ENCODE measurements around the gene F8.

Gene F8

DNA sequence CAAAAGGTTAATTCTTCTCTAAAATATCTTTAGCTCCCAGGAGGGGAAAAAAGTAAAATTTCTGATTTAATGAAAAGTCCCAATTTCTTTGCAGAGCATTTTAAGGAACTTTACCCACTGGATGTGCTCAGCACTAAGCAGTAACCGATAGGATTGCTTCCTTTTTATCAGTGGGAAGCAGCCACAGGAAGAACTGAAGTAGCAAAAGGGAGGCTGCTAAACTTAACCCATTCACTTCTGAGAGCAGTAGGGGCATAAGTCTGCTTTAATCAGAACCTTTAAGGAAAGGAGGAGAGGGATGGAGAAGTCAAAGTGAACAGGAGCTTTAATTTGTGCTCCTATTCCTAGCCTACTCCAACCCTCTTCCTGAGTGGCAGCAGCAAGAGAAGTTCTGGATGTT is at the start of gene F8:
Gene F8, minus strand, starts transcription at position 139 of the 400 bp plus-strand sequence. CDS start 171 bp downstream, outside the sequence.
- DNase-seq = no peak

DNA sequence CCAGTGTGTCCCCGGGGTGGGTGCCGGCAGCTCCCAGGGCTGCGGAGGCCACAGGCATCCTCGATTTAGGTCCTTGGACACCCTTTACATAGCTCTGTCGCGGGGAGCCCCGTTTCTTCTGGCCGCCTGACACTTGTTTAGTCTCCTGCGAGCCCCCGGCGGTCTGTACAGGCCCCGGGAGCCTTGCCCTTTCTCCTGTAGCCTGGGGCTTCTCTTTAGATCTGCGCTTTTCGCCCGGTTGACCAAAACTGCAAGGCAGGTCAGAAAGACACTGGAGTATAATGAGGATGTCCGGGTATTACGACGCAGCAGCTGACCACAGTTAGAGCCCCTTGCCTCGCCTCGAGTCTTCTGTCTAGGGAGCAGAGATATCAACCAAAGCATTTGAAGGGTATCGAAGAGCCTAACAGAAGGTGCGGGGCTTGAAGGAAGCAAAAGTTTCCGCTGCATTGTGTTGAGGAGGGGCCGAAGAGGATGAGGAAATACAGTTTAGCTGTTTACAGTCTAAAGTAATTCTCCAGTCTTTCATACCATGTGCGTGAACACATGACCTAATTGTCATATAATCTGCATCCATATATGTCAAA is 49.3 kb upstream of the F8 start:
- no peak for DNase-seq

DNA sequence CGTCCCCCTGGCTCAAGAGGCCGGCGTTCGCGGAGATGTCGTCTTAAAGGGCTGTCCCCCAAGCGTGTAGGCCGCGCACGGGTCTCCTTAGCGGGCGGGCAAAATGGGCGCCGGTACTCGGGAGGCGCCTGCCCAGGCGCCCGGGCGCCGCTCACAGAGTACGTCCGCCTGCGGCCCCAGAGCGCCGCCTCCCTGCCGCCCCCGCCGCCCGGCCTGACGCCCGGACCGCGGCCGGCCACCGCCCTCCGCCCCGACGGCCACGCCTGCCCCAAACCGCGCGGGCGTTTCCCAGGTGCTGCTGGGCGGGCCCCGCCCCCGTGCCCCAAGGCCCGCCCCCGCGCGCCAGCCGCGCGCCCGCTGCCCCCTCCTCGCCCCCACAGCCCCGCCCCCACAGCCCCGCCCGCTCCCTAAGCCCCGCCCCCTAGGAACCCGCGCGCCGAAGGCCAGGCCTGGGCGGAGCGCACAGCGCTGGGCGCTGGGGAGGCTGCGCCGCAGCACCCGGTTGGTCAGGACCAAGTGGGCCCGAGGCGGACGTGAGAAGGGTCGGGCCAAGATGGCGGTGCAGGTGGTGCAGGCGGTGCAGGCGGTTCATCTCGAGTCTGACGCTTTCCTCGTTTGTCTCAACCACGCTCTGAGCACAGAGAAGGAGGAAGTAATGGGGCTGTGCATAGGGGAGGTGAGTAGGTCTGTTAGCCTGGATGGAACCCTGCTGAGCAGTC is 48.6 kb upstream of the F8 start, which contains the start of the genes BRCC3, CMC4 and MTCP1:
Gene BRCC3, plus strand, starts transcription at position 534 of the 719 bp plus-strand sequence. Its CDS starts 20 bp downstream, at position 554.
Gene CMC4, minus strand, starts transcription at position 162 of the 719 bp plus-strand sequence. CDS start 7,113 bp downstream, outside the sequence.
Gene MTCP1, minus strand, starts transcription at position 162 of the 719 bp plus-strand sequence. CDS start 5,126 bp downstream, outside the sequence.
- peak; percentile 67 for DNase-seq

DNA sequence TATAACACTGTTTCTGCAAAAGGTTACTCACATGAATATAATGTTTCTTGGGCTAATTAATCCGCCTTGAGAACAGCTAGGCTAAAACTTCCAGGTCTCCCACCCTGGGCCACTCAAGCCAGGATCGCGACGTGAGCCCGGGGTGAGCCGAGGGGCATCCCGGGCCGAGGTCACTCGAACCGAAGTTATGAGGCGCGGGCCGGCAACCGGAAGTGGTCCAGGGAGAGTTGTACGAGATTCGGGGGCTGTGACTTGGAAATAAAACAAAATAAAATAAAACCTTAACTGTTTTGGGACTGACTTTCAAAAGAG is 48.1 kb upstream of the F8 start:
- DNase-seq = no peak

DNA sequence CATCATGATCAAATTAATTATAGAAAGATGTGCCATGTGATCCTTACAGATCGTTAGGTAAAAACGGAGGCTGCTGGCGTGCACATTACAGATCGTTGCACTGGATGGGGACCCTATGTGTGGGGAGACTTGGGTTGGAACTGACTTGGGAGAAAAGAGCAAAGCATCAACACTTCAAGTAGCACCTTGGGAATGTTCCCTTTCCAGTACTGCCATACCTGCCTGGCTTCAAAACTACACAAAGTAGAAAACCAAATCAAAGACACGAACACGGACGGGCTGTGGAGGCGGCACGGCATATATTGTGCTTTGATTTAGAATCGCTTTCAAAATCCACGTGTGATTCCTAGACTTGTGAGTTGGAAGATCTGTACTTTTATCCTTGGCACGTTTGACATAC is 47.5 kb upstream of the F8 start:
- DNase-seq = no peak

DNA sequence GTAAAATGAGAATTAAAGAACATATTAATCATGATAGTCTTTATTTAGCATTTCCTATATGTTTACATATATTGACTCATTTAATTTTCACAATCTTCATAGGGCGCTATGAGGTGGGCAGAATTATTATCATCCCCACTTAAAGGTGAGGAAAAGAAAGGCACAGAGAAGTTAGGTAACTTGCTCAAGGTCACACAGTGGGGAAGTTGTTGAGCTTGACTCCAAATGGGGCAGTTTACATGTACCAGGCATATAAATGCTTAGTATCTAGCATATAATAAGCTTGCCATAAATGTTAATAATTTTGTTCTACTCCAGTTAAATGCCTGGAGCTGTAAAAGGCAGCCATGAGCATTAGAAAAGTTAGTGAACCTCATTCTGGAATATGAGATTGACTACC is 46.9 kb upstream of the F8 start:
- DNase-seq = no peak

DNA sequence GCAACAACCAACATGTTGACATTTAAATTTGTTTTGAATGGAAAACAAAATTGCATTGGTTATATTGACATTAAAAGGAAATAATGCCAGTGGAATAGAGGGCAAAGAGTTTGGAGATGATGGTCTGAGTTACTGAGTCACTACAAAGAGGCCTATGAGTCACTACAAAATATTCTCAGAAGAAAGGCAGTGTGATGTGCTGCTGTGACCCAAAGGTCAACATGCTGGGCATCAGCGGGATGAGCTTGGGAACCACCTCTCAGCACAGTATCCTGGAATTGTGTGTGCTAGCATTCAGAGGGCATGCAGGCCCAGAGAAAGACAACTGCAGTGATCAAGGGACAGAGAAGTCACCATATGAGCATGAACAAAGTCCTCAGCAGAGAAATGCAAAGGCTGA is 45.6 kb upstream of the F8 start:
- DNase-seq = no peak

DNA sequence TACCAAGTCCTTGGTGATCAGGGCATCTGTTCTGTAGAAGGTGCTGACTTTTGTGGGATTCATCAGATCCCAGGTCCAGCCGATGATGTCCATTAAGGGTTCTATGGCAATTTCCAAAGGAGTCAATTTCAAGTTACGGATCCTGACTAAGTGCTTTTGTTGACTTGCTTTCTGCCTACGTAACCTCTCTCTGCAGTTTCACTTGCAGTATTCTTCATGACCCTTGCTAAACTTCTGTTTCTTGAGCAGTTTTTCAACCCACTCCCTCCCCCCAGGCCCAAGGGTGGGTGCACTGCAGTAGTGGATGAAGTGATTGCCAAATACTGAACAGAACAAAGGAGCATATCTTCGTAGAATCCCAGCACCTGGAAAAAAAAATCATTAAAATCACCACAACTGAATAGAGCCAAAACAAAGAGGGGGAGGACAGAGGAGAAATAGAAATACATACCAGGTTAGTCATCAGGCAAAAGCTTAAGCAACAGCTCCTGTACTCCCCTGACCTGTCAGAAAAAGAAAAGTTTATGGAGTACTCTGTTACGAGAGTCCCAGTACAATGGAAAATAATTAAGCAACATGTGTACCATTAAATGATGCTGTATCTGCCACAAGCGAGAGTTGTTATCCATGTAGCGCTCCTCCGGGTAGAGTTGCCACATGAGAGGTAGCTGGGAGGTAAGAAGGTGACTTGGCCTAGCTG is 42.7 kb upstream of the F8 start:
- DNase-seq = no peak

DNA sequence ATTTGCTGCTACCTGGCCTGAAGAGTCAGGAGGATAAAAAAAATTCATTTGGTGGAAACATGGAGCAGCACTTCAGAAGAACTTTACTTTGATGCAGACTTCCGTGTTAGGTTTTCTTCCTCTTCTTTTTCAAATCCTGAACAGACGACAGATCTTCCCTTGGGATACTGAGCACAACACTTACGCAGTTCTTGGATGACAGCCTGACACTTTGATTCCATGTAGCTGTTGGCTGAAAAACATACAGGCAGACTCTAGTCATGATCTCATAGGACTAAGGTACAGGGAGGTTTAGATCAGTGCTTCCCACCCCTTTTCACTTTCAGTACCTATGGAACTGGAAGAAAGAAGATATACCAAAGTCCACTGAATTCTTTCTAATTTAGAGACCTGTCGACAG is 39.2 kb upstream of the F8 start:
- no peak for DNase-seq

DNA sequence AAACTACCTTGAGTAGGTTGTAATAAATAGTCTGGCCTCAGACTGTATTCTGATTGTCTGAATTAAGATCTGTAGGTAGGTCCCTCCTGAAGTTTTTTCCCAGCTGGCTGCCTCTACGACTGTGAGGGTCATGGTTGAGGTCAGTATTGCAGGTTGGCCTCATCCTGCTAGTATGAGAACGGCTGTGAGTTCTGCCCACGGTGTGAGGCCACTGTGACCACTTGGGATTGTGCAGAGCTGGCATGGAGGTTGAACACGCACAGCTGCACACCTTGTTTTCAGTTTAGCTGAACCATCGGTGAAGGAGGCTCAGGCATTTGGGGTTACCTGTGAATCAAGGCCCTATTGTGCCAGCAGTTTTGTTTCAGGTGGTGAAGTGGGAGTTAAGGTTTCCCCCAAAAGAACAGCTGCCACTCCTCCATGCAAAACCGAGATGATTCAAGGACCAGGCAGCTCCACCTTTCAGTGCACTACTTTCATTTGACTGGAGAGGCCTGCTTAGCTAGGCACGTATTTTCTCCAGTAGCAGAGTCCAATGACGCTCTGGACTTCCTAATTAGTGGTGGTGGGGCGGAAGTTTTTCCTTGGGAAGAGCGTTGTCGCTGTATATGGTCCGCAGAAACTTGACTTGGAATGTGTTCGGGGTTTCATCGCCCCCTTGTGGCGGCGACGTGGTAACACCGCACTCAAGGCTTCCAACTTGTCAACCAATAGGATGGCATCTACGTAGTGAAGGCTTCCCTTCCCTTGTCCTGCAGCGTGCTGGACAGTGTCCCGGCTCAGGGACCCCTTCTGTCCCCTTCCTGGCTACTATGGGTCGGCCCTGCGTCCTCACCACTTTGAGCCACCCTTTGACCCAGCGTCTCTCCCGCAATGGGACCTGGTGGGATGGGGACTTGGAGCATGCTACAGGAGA is 34.6 kb upstream of the F8 start:
- DNase-seq = peak; percentile 45

DNA sequence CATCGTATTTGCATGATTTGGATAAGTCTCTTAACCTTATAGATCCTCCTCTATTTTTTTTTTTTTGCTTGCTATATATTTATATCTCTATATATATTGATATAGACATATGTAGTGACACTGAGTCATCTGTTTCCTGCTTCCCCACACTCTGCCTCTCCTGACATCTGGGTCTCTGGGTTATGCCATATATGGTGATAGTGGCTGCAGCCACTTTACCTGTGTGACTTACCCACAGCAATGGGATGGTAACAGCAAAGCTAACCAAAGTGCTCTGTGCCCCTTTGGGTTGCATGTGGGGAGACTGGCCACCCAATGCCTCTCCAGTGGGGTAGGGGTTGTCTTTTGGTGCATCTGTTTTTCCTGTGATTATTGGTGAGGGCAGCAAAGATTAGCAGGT is 33.9 kb upstream of the F8 start:
- no peak for DNase-seq

DNA sequence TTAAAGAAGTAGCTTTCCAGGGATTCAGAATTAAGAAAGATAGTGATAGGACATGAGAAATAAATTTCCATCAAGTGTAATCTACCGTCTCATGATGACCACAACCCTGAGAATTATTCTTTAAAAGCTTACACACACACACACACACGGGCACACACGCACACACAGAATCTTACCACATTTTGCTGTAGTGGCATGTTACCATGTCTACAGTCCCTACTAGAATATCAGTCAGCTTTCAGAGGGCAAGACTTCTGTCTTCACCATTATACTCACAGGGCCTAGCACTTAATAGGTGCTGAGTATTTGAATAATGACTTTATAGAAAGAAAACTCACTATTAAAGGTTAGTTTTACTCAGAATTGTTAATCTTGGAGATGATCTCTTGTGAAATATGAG is 33.0 kb upstream of the F8 start:
- DNase-seq = no peak

DNA sequence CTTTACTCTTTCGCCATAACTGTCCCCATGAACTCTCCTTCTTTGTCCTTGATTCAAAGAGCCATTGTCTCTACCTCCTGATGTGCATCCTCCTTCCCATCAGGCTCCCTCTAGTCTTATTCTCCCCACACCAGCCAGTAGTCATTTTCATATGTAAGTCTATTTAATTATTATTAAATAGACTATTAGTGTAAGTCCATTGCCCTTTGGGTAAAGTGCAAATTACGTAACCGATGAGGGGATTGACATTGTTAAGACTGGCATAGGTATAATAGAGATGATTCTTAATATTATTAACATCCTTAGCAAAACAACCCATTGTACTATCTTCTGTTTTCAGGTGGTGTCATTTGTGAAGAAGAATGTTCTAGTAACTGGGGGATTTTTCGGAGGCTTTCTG is 31.7 kb upstream of the F8 start:
- DNase-seq = no peak

DNA sequence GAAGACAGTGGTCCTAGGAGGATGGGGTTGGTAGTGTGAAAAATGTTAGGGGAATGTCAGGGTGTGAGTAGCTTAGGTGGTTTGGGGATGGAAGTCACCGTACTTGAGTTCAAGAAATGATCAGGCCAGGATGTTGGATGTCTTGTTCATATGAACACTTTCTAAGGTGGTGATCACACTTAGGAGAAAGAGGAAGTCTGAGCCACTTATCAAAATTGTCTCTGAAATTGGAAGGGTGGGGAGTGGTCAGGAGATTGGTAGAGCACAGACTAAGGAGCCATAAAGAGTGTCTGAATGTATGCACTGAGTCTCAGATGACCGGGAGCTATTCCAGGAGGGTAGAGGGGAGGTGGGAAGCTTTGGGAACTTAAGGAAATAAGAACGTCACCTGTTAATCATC is 31.1 kb upstream of the F8 start:
- DNase-seq = no peak

DNA sequence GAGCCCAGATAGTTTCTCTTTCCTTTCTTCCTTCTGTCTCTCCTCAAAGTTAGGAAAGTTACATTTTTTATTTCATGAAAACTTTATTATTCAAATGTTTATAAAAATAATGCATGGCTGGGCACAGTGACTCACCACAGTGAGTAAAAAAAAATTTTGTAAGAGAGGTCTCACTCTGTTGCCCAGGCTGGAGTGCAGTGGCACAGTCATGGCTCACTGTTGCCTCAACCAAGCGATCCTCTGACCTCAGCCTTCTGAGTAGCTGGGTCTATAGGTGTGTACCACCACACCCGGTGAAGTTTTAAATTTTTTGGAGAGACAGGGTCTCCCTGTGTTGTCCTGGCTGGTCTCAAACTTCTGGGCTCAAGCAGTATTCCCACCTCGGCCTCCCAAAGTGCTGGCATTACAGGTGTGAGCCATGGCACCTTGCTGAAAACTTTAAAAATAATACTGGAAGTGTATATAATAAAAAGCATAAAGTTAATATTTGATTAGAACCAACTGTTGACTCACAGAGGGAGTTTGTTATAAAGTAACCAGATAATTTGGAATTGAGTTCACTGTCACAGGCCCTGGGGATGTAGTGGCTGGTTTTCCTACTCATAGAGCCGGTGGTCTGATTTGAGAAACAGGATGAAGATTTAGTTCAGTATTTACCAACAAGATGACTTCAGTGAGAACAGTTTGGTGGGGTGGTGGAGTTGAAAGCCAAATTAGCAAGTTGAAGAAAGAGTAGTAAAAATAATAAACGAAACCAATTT is 30.4 kb upstream of the F8 start:
- DNase-seq = no peak

DNA sequence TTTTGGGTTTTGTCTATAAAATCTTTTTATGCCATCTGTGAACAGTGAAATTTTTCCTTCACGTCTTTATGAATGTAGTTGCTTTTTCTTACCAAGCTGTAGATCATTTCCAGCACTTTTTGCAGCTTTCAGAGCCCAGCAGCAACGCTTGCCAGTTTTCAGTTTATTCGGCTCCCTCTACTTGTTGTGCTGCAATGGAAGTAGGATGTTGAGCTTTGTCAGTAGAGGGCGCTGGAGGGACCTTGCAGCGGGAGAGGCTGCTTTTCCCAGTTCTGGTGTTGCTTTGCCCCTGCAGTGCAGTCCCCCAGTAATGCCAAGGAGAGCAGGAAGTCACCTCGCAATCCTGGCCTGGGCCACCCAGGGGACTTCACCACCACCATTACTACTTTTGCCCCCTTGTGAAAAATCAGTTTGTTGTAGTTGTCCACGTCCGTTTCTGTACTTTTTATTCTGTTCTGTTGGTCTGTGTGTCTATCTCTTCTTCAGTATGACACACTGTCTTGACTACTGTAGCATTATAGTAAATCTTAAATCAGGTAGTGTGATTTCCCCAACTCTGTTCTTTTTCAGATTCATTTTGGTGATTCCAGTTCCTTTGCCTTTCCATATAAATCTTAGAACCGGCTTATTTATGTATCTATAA is 26.6 kb upstream of the F8 start:
- DNase-seq = peak; percentile 33

DNA sequence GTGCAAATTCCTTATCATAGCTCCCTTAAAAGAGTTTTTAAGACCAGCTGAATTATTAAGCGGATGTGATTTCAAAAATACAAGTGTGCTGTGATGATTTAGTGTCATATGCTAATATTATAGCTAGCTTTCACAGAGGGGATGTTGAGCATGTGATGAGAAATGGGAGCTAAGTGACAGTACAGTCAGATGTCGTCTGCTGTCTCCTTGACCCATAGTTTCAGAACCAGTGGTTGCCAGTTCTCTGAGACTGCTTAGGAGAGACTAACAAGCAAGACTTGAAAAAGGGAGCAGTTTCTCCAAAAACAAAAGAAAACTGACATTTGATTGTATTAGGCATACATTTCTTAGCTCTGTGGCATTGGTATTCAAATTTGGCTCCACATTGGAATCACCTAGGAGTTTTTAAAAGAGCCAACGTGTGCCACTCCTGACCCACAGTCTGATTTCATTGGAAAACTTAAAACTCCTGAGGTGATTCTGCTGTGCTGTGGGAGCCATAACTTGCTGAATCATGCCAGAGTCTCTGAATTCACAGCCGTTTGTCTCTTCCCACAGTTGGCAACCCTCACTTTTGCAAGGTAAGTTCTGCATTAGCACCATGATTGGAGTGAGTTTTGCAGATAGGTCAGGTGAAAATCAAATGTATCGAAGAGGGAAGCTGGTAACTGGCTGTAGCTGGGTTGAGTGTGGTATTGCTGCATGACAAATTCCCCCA is 24.4 kb upstream of the F8 start:
- DNase-seq = no peak

DNA sequence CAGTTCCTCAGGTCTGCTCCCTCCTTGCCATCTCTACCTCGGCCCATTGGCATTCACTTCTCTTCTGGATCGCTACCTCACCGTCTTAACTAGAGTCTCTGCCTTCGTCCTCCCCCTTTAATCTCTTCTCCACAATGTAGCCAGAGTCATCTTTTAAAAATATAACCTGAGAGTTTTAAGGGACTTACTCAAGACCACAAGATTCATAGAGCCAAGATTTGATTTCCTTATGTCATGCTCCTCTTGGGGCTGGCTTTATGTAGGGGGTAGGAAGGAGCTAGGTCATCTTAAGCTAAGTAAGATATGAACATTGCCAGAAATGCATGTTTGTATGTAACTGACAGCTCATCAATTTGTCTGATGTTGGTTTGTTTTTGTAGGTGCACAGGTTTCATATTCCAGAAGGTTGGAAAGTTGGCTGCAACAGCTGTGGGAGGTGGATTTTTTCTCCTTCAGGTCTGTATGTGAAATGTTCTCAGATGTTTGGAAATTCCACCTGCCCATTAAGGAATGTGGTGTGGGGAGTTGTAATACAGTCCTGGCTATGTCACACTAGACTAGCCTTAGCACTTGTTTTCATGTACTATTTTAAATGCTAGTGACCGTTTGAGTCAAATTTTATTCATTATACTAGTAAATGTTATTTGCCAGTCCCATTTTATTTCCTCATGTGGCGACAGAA is 23.7 kb upstream of the F8 start:
- DNase-seq = no peak

DNA sequence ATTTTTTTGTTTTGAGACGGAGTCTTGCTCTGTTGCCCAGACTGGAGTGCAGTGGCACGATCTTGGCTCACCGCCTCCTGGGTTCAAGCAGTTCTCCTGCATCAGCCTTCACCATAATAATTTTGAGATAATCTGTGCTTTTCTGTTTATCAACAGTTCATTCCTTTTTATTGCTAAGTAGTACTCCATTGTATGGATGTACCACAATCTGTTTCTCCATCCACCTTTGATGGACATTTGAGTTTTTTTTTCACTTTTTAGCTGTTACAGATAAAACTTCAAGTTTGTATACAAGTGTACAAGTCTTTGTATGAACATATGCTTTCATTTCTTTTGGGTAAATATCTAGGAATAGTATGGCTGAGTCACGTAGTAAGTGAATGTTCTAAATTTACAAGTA is 13.2 kb upstream of the F8 start:
- no peak for DNase-seq

DNA sequence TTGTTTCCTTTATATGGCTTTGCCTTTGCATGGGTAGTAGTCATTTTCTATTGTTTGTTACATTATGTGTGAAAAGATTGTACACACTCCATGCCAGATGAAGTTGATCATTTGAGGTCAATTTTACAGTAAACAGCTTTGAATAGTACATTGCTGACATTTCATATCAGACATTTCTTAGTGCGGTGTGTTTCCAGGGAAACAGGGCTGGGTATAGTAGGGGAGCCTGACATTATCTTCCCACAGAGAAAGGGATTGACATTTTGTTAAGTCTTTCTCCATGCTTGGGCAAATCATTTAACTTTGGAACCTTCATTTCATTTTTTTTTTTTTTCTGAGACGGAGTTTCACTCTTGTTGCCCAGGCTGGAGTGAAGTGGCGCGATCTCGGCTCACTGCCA is 9.1 kb upstream of the F8 start:
- no peak for DNase-seq

Data from activated CD8-positive, alpha-beta memory T cell treated with anti-CD3 and anti-CD28 coated beads, Interleukin-2, amount 50 U/mL, for 4 hours (primary cell).